SK-N-SH (cell line): ENCODE measurements around the gene UBE2C. TPM values are rescaled to one million over a fixed set of nuclear protein-coding genes. Genes with fewer than 3 reads are reported as not detected.

ENCODE experiments used
- CTCF ChIA-PET: fragments of 300-600, 350-600 bp; formaldehyde crosslinking; extraction: SDS; loops from one replicate; lab custom pipeline; 2021; lab: Yijun Ruan, JAX
- POLR2A ChIA-PET: fragments of 350-600 bp; sonication (Branson Sonifier 250); formaldehyde crosslinking; extraction: SDS; loops from one replicate; lab custom pipeline; 2020; ENCODE audit warnings: antibody characterized with exemption, inconsistent platforms; lab: Yijun Ruan, JAX
- DNase-seq: peaks from one replicate; pipeline ENCODE4 v3.0.0; 2012
- H2AFZ ChIP-seq: fragments of 200-600 bp; sonication (generic); 2 replicates; pipeline ENCODE4 v1.8.1; 2016; ENCODE audit warnings: antibody characterized with exemption, mild to moderate bottlenecking, low read depth
- H3F3A ChIP-seq: fragments of 200-600 bp; sonication (generic); replicated peaks from 2 replicates; pipeline ENCODE3; 2016; ENCODE audit warnings: antibody characterized with exemption, mild to moderate bottlenecking; ENCODE audit not compliant: insufficient read depth
- H3K27ac ChIP-seq, 2 experiments: fragments of 200-500 bp in 1 of 2; fragments of 200-600 bp in 1 of 2; sonication (Bioruptor generic) in 1 of 2; sonication (generic), shearing (Covaris generic) in 1 of 2; 2 replicates each; pipeline versions ENCODE4 v1.5.1 to v1.6.1; 2014 to 2016; ENCODE audit warnings: low read depth in 2 of 2, inconsistent platforms in 1 of 2, low read length in 1 of 2, mild to moderate bottlenecking in 1 of 2, mixed read lengths in 1 of 2
- H3K27me3 ChIP-seq: fragments of 200-600 bp; sonication (generic), shearing (Covaris generic); 2 replicates; pipeline ENCODE4 v1.6.1; 2016; ENCODE audit warnings: mixed run types; ENCODE audit not compliant: insufficient read depth
- H3K36me3 ChIP-seq, 2 experiments: fragments of 200-500 bp in 1 of 2; fragments of 200-600 bp in 1 of 2; sonication (Bioruptor generic) in 1 of 2; sonication (generic) in 1 of 2; replicated peaks in 1 of 2; 2 replicates each; pipeline versions ENCODE3 to v1.5.1; 2014 to 2016; ENCODE audit warnings: low read length in 1 of 2, mild to moderate bottlenecking in 1 of 2; ENCODE audit not compliant: insufficient read depth in 2 of 2, control insufficient read depth in 1 of 2
- H3K4me1 ChIP-seq, 2 experiments: fragments of 200-500 bp in 1 of 2; fragments of 200-600 bp in 1 of 2; sonication (Bioruptor generic) in 1 of 2; sonication (generic), shearing (Covaris generic) in 1 of 2; 2 replicates each; pipeline versions ENCODE4 v1.5.1 to v1.6.1; 2014 to 2016; ENCODE audit warnings: low read depth in 1 of 2, low read length in 1 of 2, mixed run types in 1 of 2; ENCODE audit not compliant: insufficient read depth in 2 of 2, control insufficient read depth in 1 of 2
- H3K4me2 ChIP-seq: fragments of 200-600 bp; sonication (generic), shearing (Covaris generic); 2 replicates; pipeline ENCODE4 v1.6.1; 2017; ENCODE audit warnings: mixed run types
- H3K4me3 ChIP-seq, 2 experiments: fragments of 200-500 bp in 1 of 2; fragments of 200-600 bp in 1 of 2; sonication (Bioruptor generic) in 1 of 2; sonication (generic), shearing (Covaris generic) in 1 of 2; 2 replicates each; pipeline versions ENCODE4 v1.5.1 to v1.8.1; 2014 to 2016; ENCODE audit warnings: low read depth in 2 of 2, inconsistent platforms in 1 of 2, low read length in 1 of 2, mild to moderate bottlenecking in 1 of 2, mixed read lengths in 1 of 2, moderate library complexity in 1 of 2
- H3K79me2 ChIP-seq: fragments of 200-600 bp; sonication (generic); 2 replicates; pipeline ENCODE4 v1.8.1; 2017; ENCODE audit warnings: mild to moderate bottlenecking; ENCODE audit not compliant: insufficient read depth
- H3K9ac ChIP-seq: fragments of 200-600 bp; sonication (generic); 2 replicates; pipeline ENCODE4 v1.6.1; 2017; ENCODE audit warnings: mixed run types
- H3K9me2 ChIP-seq: fragments of 200-600 bp; sonication (generic); 2 replicates; pipeline ENCODE4 v1.6.1; 2017; ENCODE audit warnings: mixed run types
- H3K9me3 ChIP-seq: fragments of 200-600 bp; sonication (generic); 2 replicates; pipeline ENCODE4 v1.6.1; 2017; ENCODE audit warnings: mixed run types, mild to moderate bottlenecking, moderate library complexity
- H4K20me1 ChIP-seq: fragments of 200-600 bp; sonication (generic); 2 replicates; pipeline ENCODE4 v1.6.1; 2017; ENCODE audit warnings: mild to moderate bottlenecking, mixed run types; ENCODE audit not compliant: insufficient read depth
- CHD2 ChIP-seq: fragments of 150-350 bp; IDR thresholded peaks from 2 replicates; pipeline ENCODE4 v1.6.1; 2018; ENCODE audit warnings: low read length; ENCODE audit not compliant: partially characterized antibody
- ELF1 ChIP-seq: IDR thresholded peaks from 2 replicates; pipeline ENCODE4 v1.4.0; 2012
- FOXJ3 ChIP-seq: sonication (generic); formaldehyde crosslinking; IDR thresholded peaks from 2 replicates; pipeline ENCODE4 v1.5.1; 2020; ENCODE audit warnings: mild to moderate bottlenecking, missing genetic modification reagents
- FOXM1 ChIP-seq: IDR thresholded peaks from 2 replicates; pipeline ENCODE4 v1.4.0; 2012; ENCODE audit warnings: low read depth, mild to moderate bottlenecking
- GABPA ChIP-seq: IDR thresholded peaks from 2 replicates; pipeline ENCODE4 v1.4.0; 2012; ENCODE audit warnings: low read depth, mild to moderate bottlenecking
- JUND ChIP-seq: IDR thresholded peaks from 2 replicates; pipeline ENCODE4 v1.4.0; 2012
- MAX ChIP-seq: IDR thresholded peaks from 2 replicates; pipeline ENCODE4 v1.4.0; 2012; ENCODE audit warnings: low read depth
- REST ChIP-seq: IDR thresholded peaks from 2 replicates; pipeline ENCODE4 v1.6.1; 2012; ENCODE audit warnings: mild to moderate bottlenecking, low read depth, low read length, moderate library complexity
- USF2 ChIP-seq: fragments of 150-350 bp; IDR thresholded peaks from 2 replicates; pipeline ENCODE4 v1.6.1; 2017; ENCODE audit warnings: antibody characterized with exemption, low read length, low read depth, borderline replicate concordance
- WGBS: methylation state at CpG from one replicate; pipeline ENCODE4 v1.1.6; 2017; ENCODE audit warnings: low lambda C conversion rate; 5-methylcytosine and 5-hydroxymethylcytosine counted together
- polyA plus RNA-seq, 3 experiments: library from polyadenylated mRNA; depleted of rRNA; stranded (reverse); fragments of >200 nt; gene quantifications; 2 replicates each; pipeline ENCODE4 v1.2.3, GENCODE V29; 2012

Gene UBE2C
- polyA plus RNA-seq, 1 of the 3 experiments (the other 2 are of a cell fraction), result 115 TPM

GRCh38 chr20:45792317-45793118, 19.9 kb upstream of the UBE2C start:
- no peak for TF ChIP-seq FOXM1
- TF ChIP-seq USF2, result no peak
- no peak for TF ChIP-seq FOXJ3 (CRISPR knock-in tag)
- no peak for TF ChIP-seq MAX
- TF ChIP-seq ELF1, result no peak
- no peak for TF ChIP-seq JUND
- TF ChIP-seq GABPA, result no peak
- TF ChIP-seq REST, result no peak
- TF ChIP-seq CHD2, result no peak
- 10% methylated on average over 19 of the region's 19 CpGs for WGBS
- peak; percentile 20 for DNase-seq

More at GRCh38 chr20:45792317-45793118, 19.9 kb upstream of the UBE2C start:
- Histone ChIP-seq H3K27me3 (no peaks in the 10 kb centered on the region), H3K27ac (peak overlapping the region; percentile 54 to 66; a peak in 2 of 4 replicates), H4K20me1 (no peaks in the 10 kb centered on the region), H3F3A (no peaks in the 10 kb centered on the region), H3K4me2 (peak overlapping the region; percentile 93), H3K9ac (peak overlapping the region; percentile 82), H3K36me3 (peaks cover 25 to 26% of the 10 kb centered on the region in 2 experiments), H3K4me1 (peaks cover 0 to 9% of the 10 kb centered on the region in 2 experiments; a peak in 2 of 4 replicates), H2AFZ (peak overlapping the region; percentile 99), H3K4me3 (peak overlapping the region; percentile 87 to 98), H3K79me2 (peaks cover 24% of the 10 kb centered on the region), H3K9me3 (no peaks in the 10 kb centered on the region), H3K9me2 (no peaks in the 10 kb centered on the region)
- ChIA-PET POLR2A (interaction anchor here (1.3 kb wide), 2 partner anchors 40 to 141 kb away, joined by 4 read pairs; partner anchors contain the start of gene SNX21), CTCF (interaction anchor here (0.7 to 7.3 kb wide), 4 partner anchors 12 to 474 kb away, joined by 3 to 51 read pairs (median 3); partner anchors contain the start of gene PCIF1)
